Measurements from ENCODE around the gene PCDH8. TPM values are rescaled to one million over a fixed set of nuclear protein-coding genes. Genes with fewer than 3 reads are reported as not detected.

Gene PCDH8
- polyA plus RNA-seq (2012; rRNA removed): not detected in 2 replicates
- under 0.01 TPM in 1 of 2 replicates, not detected in the other for polyA plus RNA-seq (2012; cell fraction: cytosol; rRNA removed)
- 0.07 TPM in 1 of 2 replicates, not detected in the other for polyA plus RNA-seq (2012; cell fraction: nucleus; rRNA removed)

GRCh38 chr13:52848455-52849195 is at the start of gene PCDH8:
TSS of gene PCDH8 (minus strand) at chr13:52848640. CDS start at chr13:52848436, 204 bp downstream.
- Histone ChIP-seq H3F3A (replicated peaks; ENCODE audit: insufficient read depth) (peaks cover 14% of the 10 kb centered on the region), H3K27ac (ENCODE audit: low read depth in 2 of 2, low read length in 1 of 2) (no peak within 1 kb of the TSS), H3K9me2 (no peaks in the 10 kb centered on the region), H2AFZ (ENCODE audit: low read depth) (no peak within 1 kb of the TSS), H3K27me3 (ENCODE audit: insufficient read depth) (peaks cover 37% of the 10 kb centered on the region), H3K4me2 (no peak within 1 kb of the TSS), H3K4me3 (ENCODE audit: low read depth in 2 of 2, low read length in 1 of 2) (peak within 1 kb of the TSS in 1 of 2 experiments; percentile 17; a peak in 1 of 4 replicates), H3K9me3 (no peaks in the 10 kb centered on the region), H3K36me3 (replicated peaks in 1 of 2; ENCODE audit: control insufficient read depth in 1 of 2, insufficient read depth in 2 of 2, low read length in 1 of 2) (no peaks in the 10 kb centered on the region), H3K9ac (no peak within 1 kb of the TSS), H3K79me2 (ENCODE audit: insufficient read depth) (no peaks in the 10 kb centered on the region), H3K4me1 (ENCODE audit: control insufficient read depth in 1 of 2, insufficient read depth in 2 of 2, low read depth in 1 of 2, low read length in 1 of 2) (peaks cover 6 to 38% of the 10 kb centered on the region in 2 experiments; a peak in 3 of 4 replicates), H4K20me1 (ENCODE audit: insufficient read depth) (no peaks in the 10 kb centered on the region)
- no peak for TF ChIP-seq FOXJ3 (CRISPR knock-in tag; IDR thresholded peaks at IDR 0.05)
- no peak for TF ChIP-seq EP300 (IDR thresholded peaks at IDR 0.05; ENCODE audit: borderline replicate concordance in 1 of 2, low read depth in 1 of 2, low read length in 1 of 2)
- no peak for TF ChIP-seq USF1 (IDR thresholded peaks at IDR 0.05; ENCODE audit: borderline replicate concordance, low read depth)
- no peak for TF ChIP-seq JUND (IDR thresholded peaks at IDR 0.05)
- no peak for TF ChIP-seq EZH2phosphoT487 (IDR thresholded peaks at IDR 0.05; ENCODE audit: borderline replicate concordance, low read depth)
- TF ChIP-seq MEF2A (IDR thresholded peaks at IDR 0.05; ENCODE audit: borderline replicate concordance, low read depth): no peak
- TF ChIP-seq GATA2 (CRISPR knock-in tag; IDR thresholded peaks at IDR 0.05): no peak
- TF ChIP-seq REST (IDR thresholded peaks at IDR 0.05; ENCODE audit: low read depth, low read length): no peak
- no peak for TF ChIP-seq YY1 (IDR thresholded peaks at IDR 0.05; ENCODE audit: low read depth)
- TF ChIP-seq ZBTB33 (IDR thresholded peaks at IDR 0.05; ENCODE audit: borderline replicate concordance, low read depth): no peak
- no peak for TF ChIP-seq PBX3 (IDR thresholded peaks at IDR 0.05)
- TF ChIP-seq CHD2 (IDR thresholded peaks at IDR 0.05; ENCODE audit: low read length, partially characterized antibody): no peak
- no peak for TF ChIP-seq SMC3 (IDR thresholded peaks at IDR 0.05; ENCODE audit: low read depth, low read length)
- no peak for TF ChIP-seq TAF1 (IDR thresholded peaks at IDR 0.05; ENCODE audit: borderline replicate concordance, low read depth, low read length)
- no peak for TF ChIP-seq TCF12 (IDR thresholded peaks at IDR 0.05)
- no peak for TF ChIP-seq RXRA (IDR thresholded peaks at IDR 0.05; ENCODE audit: borderline replicate concordance, low read depth)
- no peak for TF ChIP-seq ELF1 (IDR thresholded peaks at IDR 0.05)
- no peak for TF ChIP-seq FOXM1 (IDR thresholded peaks at IDR 0.05; ENCODE audit: low read depth)
- TF ChIP-seq POLR2AphosphoS5 (IDR thresholded peaks at IDR 0.05; ENCODE audit: low read depth, low read length): no peak
- 4% methylated on average over 26 of the region's 41 CpGs for WGBS (ENCODE audit: low lambda C conversion rate)
- CTCF ChIA-PET: interaction anchor here (0.6 to 11.3 kb wide), 28 partner anchors 7 to 402 kb away, joined by 3 to 124 read pairs (median 5); no protein-coding TSS in a partner anchor
- DNase-seq: peak; percentile 93
- POLR2A ChIA-PET: interaction anchor here (0.8 to 1.1 kb wide), 2 partner anchors 22 to 196 kb away, joined by 3 to 5 read pairs; partner anchors contain the start of gene SUGT1

Measured in SK-N-SH (cell line).